Ishikawa (cell line): Measurements from ENCODE around the gene NUDT17.
A peak's percentile ranks its signal among the peaks of the same experiment; 100 is the strongest.

Source experiments
- CEBPB ChIP-seq: IDR thresholded peaks from 2 replicates; pipeline ENCODE4 v1.6.1; 2012
- CREB1 ChIP-seq: IDR thresholded peaks from 2 replicates; pipeline ENCODE4 v1.6.1; 2012; ENCODE audit warnings: low read depth
- EGR1 ChIP-seq: IDR thresholded peaks from 2 replicates; pipeline ENCODE4 v1.6.1; 2012
- EP300 ChIP-seq: IDR thresholded peaks from 2 replicates; pipeline ENCODE4 v1.6.1; 2012; ENCODE audit warnings: borderline replicate concordance
- FOXM1 ChIP-seq: IDR thresholded peaks from 2 replicates; pipeline ENCODE4 v1.6.1; 2012; ENCODE audit warnings: low read depth, borderline replicate concordance
- MAX ChIP-seq: IDR thresholded peaks from 2 replicates; pipeline ENCODE4 v1.6.1; 2012
- NFIC ChIP-seq: IDR thresholded peaks from 2 replicates; pipeline ENCODE4 v1.6.1; 2012
- RAD21 ChIP-seq: IDR thresholded peaks from 2 replicates; pipeline ENCODE4 v1.6.1; 2012; ENCODE audit warnings: low read depth
- TAF1 ChIP-seq: IDR thresholded peaks from 2 replicates; pipeline ENCODE4 v1.6.1; 2012; ENCODE audit warnings: low read depth, mild to moderate bottlenecking
- TCF12 ChIP-seq: IDR thresholded peaks from 2 replicates; pipeline ENCODE4 v1.6.1; 2012; ENCODE audit warnings: low read depth
- TEAD4 ChIP-seq: IDR thresholded peaks from 2 replicates; pipeline ENCODE4 v1.6.1; 2012
- USF1 ChIP-seq: IDR thresholded peaks from 2 replicates; pipeline ENCODE4 v1.6.1; 2012
- YY1 ChIP-seq: IDR thresholded peaks from 2 replicates; pipeline ENCODE4 v1.6.1; 2012; ENCODE audit warnings: low read depth
- ZBTB7A ChIP-seq: IDR thresholded peaks from 2 replicates; pipeline ENCODE4 v1.6.1; 2012; ENCODE audit warnings: low read depth
- TF ChIP-seq, protein P1 (sequence below): IDR thresholded peaks from 2 replicates; pipeline ENCODE4 v1.6.1; 2012; ENCODE audit warnings: low read depth, mild to moderate bottlenecking

The NUDT17 gene

GRCh38 chr1:145849356-145850160, 4.1 kb downstream of the NUDT17 start:
- peak; percentile 31; the same call in 1 of the 2 replicates for TF ChIP-seq RAD21
- TF ChIP-seq FOXM1: no peak
- no peak for TF ChIP-seq TAF1
- peak; percentile 68 for TF ChIP-seq TEAD4
- no peak for TF ChIP-seq EP300
- TF ChIP-seq MAX: no peak
- no peak for TF ChIP-seq USF1
- no peak for TF ChIP-seq CEBPB
- no peak for TF ChIP-seq TCF12
- no peak for TF ChIP-seq CREB1
- peak; percentile 77 for TF ChIP-seq ZBTB7A
- TF ChIP-seq, protein P1, sequence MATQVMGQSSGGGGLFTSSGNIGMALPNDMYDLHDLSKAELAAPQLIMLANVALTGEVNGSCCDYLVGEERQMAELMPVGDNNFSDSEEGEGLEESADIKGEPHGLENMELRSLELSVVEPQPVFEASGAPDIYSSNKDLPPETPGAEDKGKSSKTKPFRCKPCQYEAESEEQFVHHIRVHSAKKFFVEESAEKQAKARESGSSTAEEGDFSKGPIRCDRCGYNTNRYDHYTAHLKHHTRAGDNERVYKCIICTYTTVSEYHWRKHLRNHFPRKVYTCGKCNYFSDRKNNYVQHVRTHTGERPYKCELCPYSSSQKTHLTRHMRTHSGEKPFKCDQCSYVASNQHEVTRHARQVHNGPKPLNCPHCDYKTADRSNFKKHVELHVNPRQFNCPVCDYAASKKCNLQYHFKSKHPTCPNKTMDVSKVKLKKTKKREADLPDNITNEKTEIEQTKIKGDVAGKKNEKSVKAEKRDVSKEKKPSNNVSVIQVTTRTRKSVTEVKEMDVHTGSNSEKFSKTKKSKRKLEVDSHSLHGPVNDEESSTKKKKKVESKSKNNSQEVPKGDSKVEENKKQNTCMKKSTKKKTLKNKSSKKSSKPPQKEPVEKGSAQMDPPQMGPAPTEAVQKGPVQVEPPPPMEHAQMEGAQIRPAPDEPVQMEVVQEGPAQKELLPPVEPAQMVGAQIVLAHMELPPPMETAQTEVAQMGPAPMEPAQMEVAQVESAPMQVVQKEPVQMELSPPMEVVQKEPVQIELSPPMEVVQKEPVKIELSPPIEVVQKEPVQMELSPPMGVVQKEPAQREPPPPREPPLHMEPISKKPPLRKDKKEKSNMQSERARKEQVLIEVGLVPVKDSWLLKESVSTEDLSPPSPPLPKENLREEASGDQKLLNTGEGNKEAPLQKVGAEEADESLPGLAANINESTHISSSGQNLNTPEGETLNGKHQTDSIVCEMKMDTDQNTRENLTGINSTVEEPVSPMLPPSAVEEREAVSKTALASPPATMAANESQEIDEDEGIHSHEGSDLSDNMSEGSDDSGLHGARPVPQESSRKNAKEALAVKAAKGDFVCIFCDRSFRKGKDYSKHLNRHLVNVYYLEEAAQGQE: no peak
- TF ChIP-seq NFIC: no peak
- no peak for TF ChIP-seq EGR1
- TF ChIP-seq YY1: no peak

- no peak for TF ChIP-seq CEBPB
- no peak for TF ChIP-seq TEAD4
- TF ChIP-seq, protein P1: no peak
- TF ChIP-seq TAF1: no peak
- TF ChIP-seq TCF12: no peak
- no peak for TF ChIP-seq USF1
- no peak for TF ChIP-seq CREB1
- TF ChIP-seq EGR1: no peak
- TF ChIP-seq EP300: no peak
- no peak for TF ChIP-seq MAX
Measured at GRCh38 chr1:145855426-145855948, 10.1 kb downstream of the NUDT17 start.

DNA sequence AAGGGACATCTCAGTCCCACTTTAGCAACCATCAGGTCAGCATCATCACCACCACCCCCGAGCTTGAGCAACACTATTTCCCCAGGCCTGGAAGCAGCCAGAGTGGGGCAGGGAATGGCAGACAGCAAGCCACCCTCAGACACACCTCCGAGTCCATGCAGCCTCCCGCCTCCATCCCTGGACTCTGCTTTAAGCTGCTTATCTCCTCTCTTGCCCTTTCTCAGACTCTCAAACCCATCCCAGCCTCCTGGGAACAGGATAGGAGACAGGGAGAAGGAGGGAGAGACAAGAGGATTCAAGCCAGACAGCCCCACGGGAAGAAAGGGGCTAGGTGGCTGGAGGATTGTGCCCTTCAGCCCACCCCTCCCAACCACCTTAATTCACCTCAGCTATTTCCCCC, 11.7 kb downstream of the NUDT17 start:
- TF ChIP-seq NFIC (no peak), TCF12 (no peak), CREB1 (no peak), TEAD4 (no peak), TAF1 (no peak), YY1 (no peak), FOXM1 (no peak), RAD21 (no peak), ZBTB7A (no peak), EP300 (no peak), CEBPB (no peak), EGR1 (no peak)
- TF ChIP-seq, protein P1: no peak

GRCh38 chr1:145858238-145858900, 12.9 kb downstream of the NUDT17 start:
- no peak for TF ChIP-seq TCF12
- TF ChIP-seq ZBTB7A: peak; percentile 72; the same call in 1 of the 2 replicates
